H1 (cell line): ENCODE measurements around the gene CYP2A13. TPM values are rescaled to one million over a fixed set of nuclear protein-coding genes. Genes with fewer than 3 reads are reported as not detected.

ENCODE experiments used
- CTCF ChIA-PET: fragments of 300-600 bp; sonication (Branson Sonifier 250); formaldehyde crosslinking; loops from one replicate; lab custom pipeline; 2021; ENCODE audit not compliant: partially characterized antibody; lab: Charles Lee
- POLR2A ChIA-PET: fragments of 300-600 bp; sonication (Branson Sonifier 250); formaldehyde crosslinking; loops from one replicate; lab custom pipeline; 2021; ENCODE audit warnings: inconsistent platforms; ENCODE audit not compliant: partially characterized antibody; lab: Charles Lee
- DNase-seq, 2 experiments: peaks; one replicate each; pipeline versions ENCODE4 v3.0.0 to v3.0.0-alpha.2; 2010 to 2022; ENCODE audit warnings: low spot score in 2 of 2, low read depth in 1 of 2, mixed read lengths in 1 of 2
- FAIRE-seq: peaks from 2 replicates; lab custom pipeline; 2011; peaks lifted over from hg19 to GRCh38; lab: Jason Lieb, UNC
- H2AFZ ChIP-seq: 2 replicates; pipeline ENCODE4 v1.8.1; 2012; ENCODE audit warnings: low read length, inconsistent platforms
- H2AK5ac ChIP-seq: 2 replicates; pipeline ENCODE4 v1.6.1; 2013; ENCODE audit warnings: low read depth, low read length
- H2BK120ac ChIP-seq: replicated peaks from 2 replicates; pipeline ENCODE3; 2013; ENCODE audit warnings: low read depth, low read length, inconsistent platforms
- H2BK12ac ChIP-seq: 2 replicates; pipeline ENCODE4 v1.6.1; 2013; ENCODE audit warnings: low read depth, low read length
- H2BK15ac ChIP-seq: 2 replicates; pipeline ENCODE4 v1.6.1; 2013; ENCODE audit warnings: low read length
- H2BK20ac ChIP-seq: 2 replicates; pipeline ENCODE4 v1.6.1; 2013; ENCODE audit warnings: low read length
- H2BK5ac ChIP-seq: 2 replicates; pipeline ENCODE4 v1.6.1; 2013; ENCODE audit warnings: low read depth, low read length
- H3K14ac ChIP-seq: 2 replicates; pipeline ENCODE4 v1.6.1; 2013; ENCODE audit warnings: inconsistent platforms; ENCODE audit not compliant: insufficient read length
- H3K18ac ChIP-seq: 2 replicates; pipeline ENCODE4 v1.6.1; 2013; ENCODE audit warnings: low read length; ENCODE audit errors: extremely low read depth
- H3K23ac ChIP-seq: 2 replicates; pipeline ENCODE4 v1.6.1; 2013; ENCODE audit warnings: inconsistent platforms; ENCODE audit not compliant: insufficient read length
- H3K23me2 ChIP-seq: 2 replicates; pipeline ENCODE4 v1.6.1; 2013; ENCODE audit warnings: low read depth, low read length
- H3K27ac ChIP-seq: 2 replicates; pipeline ENCODE4 v1.6.1; 2011; ENCODE audit warnings: low read depth, low read length, inconsistent platforms
- H3K27me3 ChIP-seq, 4 experiments: replicated peaks in 1 of 4; 1 replicate in 1 of 4; 2 replicates in 3 of 4; pipeline versions ENCODE4 v1.6.1 to v1.8.1; 2011 to 2013; ENCODE audit warnings: low read length in 3 of 4, mild to moderate bottlenecking in 3 of 4, inconsistent platforms in 2 of 4, mixed read lengths in 2 of 4, moderate library complexity in 1 of 4; ENCODE audit not compliant: control insufficient read depth in 3 of 4, insufficient read depth in 3 of 4; ENCODE audit errors: extremely low read depth in 1 of 4
- H3K36me3 ChIP-seq, 4 experiments: 2 replicates each; pipeline versions ENCODE4 v1.6.1 to v1.8.1; 2011 to 2013; ENCODE audit warnings: mild to moderate bottlenecking in 4 of 4, low read length in 3 of 4, moderate library complexity in 2 of 4, control low read depth in 1 of 4, inconsistent platforms in 1 of 4; ENCODE audit not compliant: insufficient read depth in 4 of 4, control insufficient read depth in 2 of 4
- H3K4ac ChIP-seq: replicated peaks from 2 replicates; pipeline ENCODE3; 2013; ENCODE audit warnings: low read length, low read depth, mixed read lengths, inconsistent platforms; ENCODE audit not compliant: insufficient read length
- H3K4me1 ChIP-seq, 4 experiments: replicated peaks in 1 of 4; 1 replicate in 1 of 4; 2 replicates in 3 of 4; pipeline versions ENCODE4 v1.6.1 to v1.8.1; 2011 to 2013; ENCODE audit warnings: low read length in 3 of 4, inconsistent platforms in 2 of 4, mixed read lengths in 1 of 4; ENCODE audit not compliant: insufficient read depth in 4 of 4, control insufficient read depth in 3 of 4
- H3K4me2 ChIP-seq, 2 experiments: 2 replicates each; pipeline versions ENCODE4 v1.6.1 to v1.8.1; 2011 to 2013; ENCODE audit warnings: low read depth in 2 of 2, low read length in 2 of 2, control low read depth in 1 of 2, inconsistent platforms in 1 of 2, mild to moderate bottlenecking in 1 of 2; ENCODE audit not compliant: insufficient read depth in 1 of 2
- H3K4me3 ChIP-seq, 4 experiments: fragments of 200-600, 300-600 bp in 1 of 4; sonication (generic), shearing (Covaris generic), sonication (Bioruptor Twin) in 1 of 4; 2 replicates each; pipeline versions ENCODE4 v1.5.1 to v1.8.1; 2011 to 2016; ENCODE audit warnings: low read length in 4 of 4, low read depth in 3 of 4, control low read depth in 2 of 4, inconsistent platforms in 2 of 4, mild to moderate bottlenecking in 2 of 4, mixed read lengths in 1 of 4, moderate library complexity in 1 of 4; ENCODE audit not compliant: insufficient read depth in 2 of 4; ENCODE audit errors: extremely low read depth in 1 of 4
- H3K56ac ChIP-seq: replicated peaks from 2 replicates; pipeline ENCODE3; 2013; ENCODE audit warnings: low read depth, mild to moderate bottlenecking, mixed read lengths, low read length, inconsistent platforms; ENCODE audit not compliant: insufficient read length
- H3K79me1 ChIP-seq: 2 replicates; pipeline ENCODE4 v1.6.1; 2013; ENCODE audit warnings: low read depth, low read length, control low read depth
- H3K79me2 ChIP-seq, 2 experiments: 2 replicates each; pipeline versions ENCODE4 v1.6.1 to v1.8.1; 2012 to 2013; ENCODE audit warnings: low read length in 2 of 2, mild to moderate bottlenecking in 2 of 2, inconsistent platforms in 1 of 2; ENCODE audit not compliant: insufficient read depth in 2 of 2, control insufficient read depth in 1 of 2
- H3K9ac ChIP-seq, 4 experiments: replicated peaks in 1 of 4; 1 replicate in 1 of 4; 2 replicates in 3 of 4; pipeline versions ENCODE4 v1.6.1 to v1.8.1; 2011 to 2013; ENCODE audit warnings: low read depth in 3 of 4, low read length in 3 of 4, control low read depth in 2 of 4, mild to moderate bottlenecking in 2 of 4, moderate library complexity in 2 of 4, inconsistent platforms in 1 of 4; ENCODE audit errors: extremely low read depth in 1 of 4
- H3K9me3 ChIP-seq, 2 experiments: 2 replicates each; pipeline versions ENCODE4 v1.6.1 to v1.8.1; 2012 to 2013; ENCODE audit warnings: mild to moderate bottlenecking in 2 of 2, moderate library complexity in 2 of 2, control low read depth in 1 of 2, inconsistent platforms in 1 of 2, low read depth in 1 of 2, low read length in 1 of 2, mixed read lengths in 1 of 2; ENCODE audit not compliant: insufficient read depth in 2 of 2
- H4K20me1 ChIP-seq, 2 experiments: replicated peaks in 1 of 2; 2 replicates each; pipeline versions ENCODE3 to v1.8.1; 2011 to 2013; ENCODE audit warnings: inconsistent platforms in 2 of 2, low read length in 2 of 2, mild to moderate bottlenecking in 1 of 2; ENCODE audit not compliant: insufficient read depth in 2 of 2, control insufficient read depth in 1 of 2
- H4K5ac ChIP-seq: 2 replicates; pipeline ENCODE4 v1.6.1; 2013; ENCODE audit warnings: low read length, low read depth, mixed read lengths, inconsistent platforms; ENCODE audit not compliant: insufficient read length
- H4K8ac ChIP-seq: 2 replicates; pipeline ENCODE4 v1.8.0; 2013; ENCODE audit warnings: mild to moderate bottlenecking, moderate library complexity, low read length, inconsistent platforms; ENCODE audit not compliant: insufficient read depth; ENCODE audit errors: extremely low read depth
- H4K91ac ChIP-seq: replicated peaks from 2 replicates; pipeline ENCODE3; 2013; ENCODE audit warnings: low read length, mixed read lengths, inconsistent platforms; ENCODE audit not compliant: insufficient read length
- BCL11A ChIP-seq, 2 experiments: IDR thresholded peaks; one replicate each; pipeline ENCODE4 v1.6.1; 2011; ENCODE audit warnings: low read depth in 2 of 2, low read length in 2 of 2, mild to moderate bottlenecking in 2 of 2
- CREB1 ChIP-seq: IDR thresholded peaks from 2 replicates; pipeline ENCODE4 v1.6.1; 2012; ENCODE audit warnings: inconsistent platforms
- CTCF ChIP-seq, 3 experiments: IDR thresholded peaks; 1 replicate in 2 of 3; 2 replicates in 1 of 3; pipeline versions ENCODE4 v1.5.1 to v1.6.1; 2011; ENCODE audit warnings: low read length in 3 of 3, mild to moderate bottlenecking in 3 of 3, inconsistent platforms in 2 of 3, low read depth in 1 of 3, moderate library complexity in 1 of 3; ENCODE audit not compliant: insufficient read depth in 1 of 3; ENCODE audit errors: control extremely low read depth in 1 of 3
- FOSL1 ChIP-seq: IDR thresholded peaks from 2 replicates; pipeline ENCODE4 v1.6.1; 2011; ENCODE audit warnings: mild to moderate bottlenecking, low read depth, low read length, moderate library complexity; ENCODE audit not compliant: insufficient read depth
- GABPA ChIP-seq: IDR thresholded peaks from 2 replicates; pipeline ENCODE4 v1.6.1; 2011; ENCODE audit warnings: mild to moderate bottlenecking, low read length, moderate library complexity, borderline replicate concordance; ENCODE audit not compliant: insufficient read depth
- JUND ChIP-seq: IDR thresholded peaks from 2 replicates; pipeline ENCODE4 v1.6.1; 2011; ENCODE audit warnings: mild to moderate bottlenecking, improper control_type of control experiment, low read length
- PHF8 ChIP-seq: fragments of 200-600 bp; sonication (generic); conservative IDR thresholded peaks from 2 replicates; pipeline ENCODE4 v1.7.1; 2012; ENCODE audit warnings: low read depth, mild to moderate bottlenecking, inconsistent platforms, low read length, moderate library complexity
- POLR2A ChIP-seq, 2 experiments: IDR thresholded peaks; 1 replicate in 1 of 2; 2 replicates in 1 of 2; pipeline ENCODE4 v1.6.1; 2011; ENCODE audit warnings: low read depth in 2 of 2, low read length in 2 of 2, mild to moderate bottlenecking in 2 of 2; ENCODE audit errors: control extremely low read depth in 1 of 2
- RBBP5 ChIP-seq: IDR thresholded peaks from 2 replicates; pipeline ENCODE4 v1.7.1; 2012; ENCODE audit warnings: low read depth, mild to moderate bottlenecking, inconsistent platforms, low read length, moderate library complexity, borderline replicate concordance
- RXRA ChIP-seq: IDR thresholded peaks from 2 replicates; pipeline ENCODE4 v1.6.1; 2011; ENCODE audit warnings: low read depth, mild to moderate bottlenecking, low read length, moderate library complexity; ENCODE audit not compliant: insufficient read depth
- SIX5 ChIP-seq: IDR thresholded peaks from 2 replicates; pipeline ENCODE4 v1.6.1; 2011; ENCODE audit warnings: mild to moderate bottlenecking, low read depth, low read length
- WGBS, 2 experiments: shearing (Covaris generic) in 1 of 2; methylation state at CpG; one replicate each; pipeline versions ENCODE4 v1.1.6 to v1.1.7; 2013 to 2015; ENCODE audit warnings: low lambda C conversion rate in 2 of 2, mixed read lengths in 2 of 2, inconsistent platforms in 1 of 2, low coverage in 1 of 2, missing lambda C conversion rate in 1 of 2; ENCODE audit not compliant: insufficient replicate concordance in 2 of 2, insufficient coverage in 1 of 2, insufficient read length in 1 of 2; ENCODE audit errors: extremely low coverage in 1 of 2, missing lambda C conversion rate in 1 of 2; 5-methylcytosine and 5-hydroxymethylcytosine counted together
- polyA plus RNA-seq, 7 experiments: library from polyadenylated mRNA; depleted of rRNA in 3 of 7; stranded (reverse) in 5 of 7; unstranded in 2 of 7; fragments of >200 nt in 5 of 7; fragments of 200-250 nt in 2 of 7; gene quantifications; 1 replicate in 5 of 7; 2 replicates in 1 of 7; 4 replicates in 1 of 7; pipeline versions ENCODE4 v1.2.1 to v1.2.3, GENCODE V29; 2011 to 2013; ENCODE audit warnings: missing spikeins in 2 of 7, mixed read lengths in 2 of 7
- total RNA-seq: library from RNA; stranded (reverse); fragmentation: NEBNext Ultra II Directional; extraction: Animal tissue kit (Norgen Biotek cat#: 25700); gene quantifications from 2 replicates; pipeline ENCODE4 v1.2.1, GENCODE V29; 2021
- TF ChIP-seq, protein P1 (sequence below): IDR thresholded peaks from 2 replicates; pipeline ENCODE4 v1.6.1; 2011; ENCODE audit warnings: low read depth, mild to moderate bottlenecking, low read length; ENCODE audit not compliant: insufficient read depth

The CYP2A13 gene
- total and polyA plus RNA-seq, 2 of the 8 experiments (the other 6 are each of a cell fraction or from before 2014, with no cell fraction given) = 0.60 to 0.63 TPM

- peaks cover 0 to 8% (median 5%) of the 10 kb centered on the region in 4 experiments; a peak in 3 of 7 replicates for H3K27me3 ChIP-seq
- H2AFZ ChIP-seq = no peak overlapping the region
- no peak for FAIRE-seq
- ChIA-PET POLR2A (no interaction called here), CTCF (no interaction called here)
- H3K79me2 ChIP-seq = no peaks in the 10 kb centered on the region
- no peak overlapping the region for H3K9ac ChIP-seq
- H3K4me2 ChIP-seq = no peak overlapping the region
- H3K4me3 ChIP-seq = no peak overlapping the region
- H4K5ac ChIP-seq = no peak overlapping the region
- H2BK5ac ChIP-seq = no peak overlapping the region
- H3K18ac ChIP-seq = no peak overlapping the region
- H4K91ac ChIP-seq = no peak overlapping the region
- no peak overlapping the region for H2BK15ac ChIP-seq
- peaks cover 0 to 10% (median 3%) of the 10 kb centered on the region in 4 experiments; a peak in 3 of 7 replicates for H3K4me1 ChIP-seq
- H2BK20ac ChIP-seq = no peak overlapping the region
- no peaks in the 10 kb centered on the region for H4K20me1 ChIP-seq
- H3K79me1 ChIP-seq = no peaks in the 10 kb centered on the region
- no peak overlapping the region for H4K8ac ChIP-seq
- no peak overlapping the region for H3K14ac ChIP-seq
- peaks cover 2% of the 10 kb centered on the region; the same call in 1 of the 2 replicates for H3K23me2 ChIP-seq
- no peak overlapping the region for H3K27ac ChIP-seq
- no peak overlapping the region for H3K4ac ChIP-seq
- no peak overlapping the region for H2AK5ac ChIP-seq
- H3K9me3 ChIP-seq = no peaks in the 10 kb centered on the region
- no peak overlapping the region for H2BK12ac ChIP-seq
- no peaks in the 10 kb centered on the region for H3K36me3 ChIP-seq
- DNase-seq = no peak
- H3K56ac ChIP-seq = no peak overlapping the region
- no peak overlapping the region for H3K23ac ChIP-seq
- WGBS, 2 experiments = 77% methylated on average over 1 of the region's 3 CpGs; no CpG with 5 or more reads in 1 of the 2 experiments
- no peak overlapping the region for H2BK120ac ChIP-seq
- no peak for TF ChIP-seq CREB1
- no peak for TF ChIP-seq RXRA
- TF ChIP-seq JUND = no peak
- TF ChIP-seq GABPA = no peak
- no peak for TF ChIP-seq RBBP5
- no peak for TF ChIP-seq CTCF (IDR thresholded peaks at IDR 0.05; ENCODE audit: control extremely low read depth in 1 of 3, insufficient read depth in 1 of 3, low read depth in 1 of 3, low read length in 3 of 3)
- TF ChIP-seq PHF8 = no peak
- no peak for TF ChIP-seq FOSL1
- TF ChIP-seq POLR2A (IDR thresholded peaks at IDR 0.05; ENCODE audit: control extremely low read depth in 1 of 2, low read depth in 2 of 2, low read length in 2 of 2) = no peak
- no peak for TF ChIP-seq BCL11A (IDR thresholded peaks at IDR 0.05; ENCODE audit: low read depth in 2 of 2, low read length in 2 of 2)
- TF ChIP-seq, protein P1, sequence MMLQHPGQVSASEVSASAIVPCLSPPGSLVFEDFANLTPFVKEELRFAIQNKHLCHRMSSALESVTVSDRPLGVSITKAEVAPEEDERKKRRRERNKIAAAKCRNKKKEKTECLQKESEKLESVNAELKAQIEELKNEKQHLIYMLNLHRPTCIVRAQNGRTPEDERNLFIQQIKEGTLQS = no peak
- no peak for TF ChIP-seq SIX5
Observed at GRCh38 chr19:41133260-41133659, 45.0 kb downstream of the CYP2A13 start.
